A673 (cell line): ENCODE results near the gene REV3L.

Experiments used
- CTCF ChIP-seq: fragments of 300-800, 200-600 bp; sonication (generic); conservative IDR thresholded peaks from 2 replicates; pipeline ENCODE4 v1.5.1; 2017; ENCODE audit warnings: low read depth, mild to moderate bottlenecking, antibody characterized with exemption, low read length, moderate library complexity, mixed read lengths
- EZH2 ChIP-seq: fragments of 200-600 bp; sonication (generic); IDR thresholded peaks from 2 replicates; pipeline ENCODE4 v1.6.1; 2017; ENCODE audit warnings: borderline replicate concordance, low read depth, mild to moderate bottlenecking, mixed read lengths, antibody characterized with exemption, low read length; ENCODE audit not compliant: poor library complexity, severe bottlenecking

- TF ChIP-seq CTCF, result no peak
- no peak for TF ChIP-seq EZH2
Measured at GRCh38 chr6:111423960-111424846, 58.8 kb downstream of the REV3L start.
